ENCODE measurements around the gene HOXB4. TPM values are rescaled to one million over a fixed set of nuclear protein-coding genes. Genes with fewer than 3 reads are reported as not detected.

Gene HOXB4
- total RNA-seq, 1 experiment from 2014 or later, result 2.0 TPM

DNA sequence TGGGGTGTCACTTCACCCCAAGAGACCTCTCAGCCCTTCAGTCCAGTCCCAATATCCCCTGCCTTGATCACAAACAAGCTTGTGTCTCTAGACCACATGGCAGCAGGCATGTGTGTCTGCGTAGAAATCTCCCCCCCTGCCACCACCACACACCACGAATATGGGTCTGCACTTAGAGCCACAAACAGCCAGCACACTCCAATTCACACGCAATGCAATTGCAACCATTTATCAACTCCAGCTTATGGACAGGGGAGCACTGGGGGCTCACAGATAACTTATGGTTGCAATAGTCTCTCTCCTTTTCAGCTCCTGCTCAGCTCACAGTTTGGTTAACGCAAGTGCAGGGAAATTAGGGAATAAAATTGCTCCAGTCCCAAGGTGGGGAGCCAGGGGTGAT, 45.4 kb upstream of the HOXB4 start:
- ChIA-PET POLR2A (ENCODE audit: unreplicated experiment) (no interaction called here), CTCF (interaction anchor here (0.6 kb wide), 1 partner anchor 33 kb away, joined by 3 read pairs; no protein-coding TSS in a partner anchor)
- no peak overlapping the region for H3K4me2 ChIP-seq
- DNase-seq, result no peak
- no peak overlapping the region for H3K27ac ChIP-seq
- H3K27me3 ChIP-seq (ENCODE audit: insufficient read depth, low read depth), result peaks cover 5% of the 10 kb centered on the region; the same call in 1 of the 2 replicates
- peaks cover 13% of the 10 kb centered on the region; the same call in 1 of the 2 replicates for H3F3A ChIP-seq (ENCODE audit: insufficient read depth, low read depth)
- H3K9me3 ChIP-seq (ENCODE audit: insufficient read depth, low read depth), result no peaks in the 10 kb centered on the region
- no peak overlapping the region for H2AFZ ChIP-seq
- H3K79me2 ChIP-seq (ENCODE audit: low read depth), result no peaks in the 10 kb centered on the region
- no peaks in the 10 kb centered on the region for H3K9me2 ChIP-seq (ENCODE audit: insufficient read depth)
- peaks cover 8% of the 10 kb centered on the region; the same call in 1 of the 2 replicates for H3K4me1 ChIP-seq (replicated peaks; ENCODE audit: insufficient read depth)
- TF ChIP-seq CTCF (conservative IDR thresholded peaks at IDR 0.05) (no peak), EZH2 (IDR thresholded peaks at IDR 0.05; ENCODE audit: low read depth) (no peak)
- H3K36me3 ChIP-seq (ENCODE audit: low read depth), result no peaks in the 10 kb centered on the region
- no peaks in the 10 kb centered on the region; the same call in 1 of the 2 replicates for H4K20me1 ChIP-seq (ENCODE audit: insufficient read depth)
- H3K4me3 ChIP-seq, result no peak overlapping the region
- BruUV-seq (replicated peaks), result no TSS peak
- intact Hi-C loops (cut with micrococcal nuclease; ENCODE audit: unreplicated experiment), result no loop called here

- Histone ChIP-seq H3K4me2 (no peak overlapping the region), H3K36me3 (ENCODE audit: low read depth) (no peaks in the 10 kb centered on the region), H3K4me1 (replicated peaks; ENCODE audit: insufficient read depth) (peaks cover 8% of the 10 kb centered on the region; the same call in 1 of the 2 replicates), H3K9me3 (ENCODE audit: insufficient read depth, low read depth) (no peaks in the 10 kb centered on the region), H3K27me3 (ENCODE audit: insufficient read depth, low read depth) (no peaks in the 10 kb centered on the region), H3K4me3 (no peak overlapping the region), H3K27ac (no peak overlapping the region), H4K20me1 (ENCODE audit: insufficient read depth) (no peaks in the 10 kb centered on the region; the same call in 1 of the 2 replicates), H2AFZ (no peak overlapping the region), H3F3A (ENCODE audit: insufficient read depth, low read depth) (peaks cover 13% of the 10 kb centered on the region; the same call in 1 of the 2 replicates), H3K9me2 (ENCODE audit: insufficient read depth) (no peaks in the 10 kb centered on the region), H3K79me2 (ENCODE audit: low read depth) (no peaks in the 10 kb centered on the region)
- BruUV-seq (replicated peaks), result no TSS peak
- TF ChIP-seq EZH2 (IDR thresholded peaks at IDR 0.05; ENCODE audit: low read depth) (no peak), CTCF (conservative IDR thresholded peaks at IDR 0.05) (no peak)
- intact Hi-C loops (cut with micrococcal nuclease; ENCODE audit: unreplicated experiment), result no loop called here
- no peak for DNase-seq
- ChIA-PET POLR2A (ENCODE audit: unreplicated experiment) (no interaction called here), CTCF (interaction anchor here (0.6 kb wide), 1 partner anchor 32 kb away, joined by 3 read pairs; no protein-coding TSS in a partner anchor)
Measured at GRCh38 chr17:48622857-48623256, 44.7 kb upstream of the HOXB4 start.

DNA sequence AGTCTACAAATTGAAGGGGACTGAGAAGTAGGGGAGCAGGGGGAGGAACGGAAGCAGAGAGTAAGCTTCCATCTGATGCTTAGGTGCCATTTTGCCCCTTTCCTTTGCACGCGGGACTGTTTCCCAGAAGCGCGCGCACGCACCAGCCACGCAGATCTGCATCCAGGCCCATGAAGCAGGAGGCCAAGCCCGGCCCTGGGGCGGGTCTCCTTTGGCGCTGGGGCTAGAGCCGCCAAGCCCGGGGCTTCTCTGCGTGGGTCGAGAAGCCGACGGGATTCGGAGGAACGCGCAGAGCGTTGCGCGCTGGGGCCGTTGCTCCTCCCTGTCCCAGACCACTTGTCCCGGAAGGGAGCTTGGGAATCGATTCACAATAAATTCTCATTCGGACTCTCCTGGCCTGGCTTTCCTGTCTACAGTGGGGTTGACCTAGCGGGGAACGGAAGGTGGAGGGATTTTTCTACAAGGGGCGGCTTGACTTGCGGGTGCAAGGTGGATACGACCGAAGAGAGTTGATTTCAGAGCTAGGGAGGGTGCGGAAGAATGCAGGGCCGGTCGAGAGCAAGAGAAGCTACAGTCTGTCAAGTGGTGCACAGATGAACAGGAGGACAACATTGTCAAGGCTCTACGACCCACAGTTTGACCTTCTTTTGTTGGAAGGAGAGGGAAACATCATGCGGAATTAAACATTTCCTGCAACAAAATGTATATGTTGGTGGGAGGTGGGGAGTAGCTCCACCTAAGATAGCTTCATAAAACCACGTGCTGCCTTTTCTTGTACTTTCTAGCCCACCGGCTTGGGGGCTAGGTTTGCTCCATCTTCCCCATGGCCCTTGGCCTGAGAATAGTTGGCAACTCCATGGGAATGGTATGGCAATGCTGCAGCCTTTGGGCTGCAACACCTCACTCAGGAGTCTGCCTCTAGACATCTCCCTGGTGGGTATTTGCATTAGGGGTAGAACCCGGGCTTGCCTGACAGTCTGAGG, 43.6 kb upstream of the HOXB4 start:
- Histone ChIP-seq H4K20me1 (ENCODE audit: insufficient read depth) (no peaks in the 10 kb centered on the region; the same call in 1 of the 2 replicates), H3F3A (ENCODE audit: insufficient read depth, low read depth) (peaks cover 13% of the 10 kb centered on the region; the same call in 1 of the 2 replicates), H3K4me1 (replicated peaks; ENCODE audit: insufficient read depth) (peaks cover 4% of the 10 kb centered on the region; the same call in 1 of the 2 replicates), H3K4me3 (no peak overlapping the region), H3K9me2 (ENCODE audit: insufficient read depth) (no peaks in the 10 kb centered on the region), H3K27me3 (ENCODE audit: insufficient read depth, low read depth) (no peaks in the 10 kb centered on the region), H3K79me2 (ENCODE audit: low read depth) (no peaks in the 10 kb centered on the region), H3K27ac (no peak overlapping the region), H3K4me2 (no peak overlapping the region), H2AFZ (no peak overlapping the region), H3K36me3 (ENCODE audit: low read depth) (no peaks in the 10 kb centered on the region), H3K9me3 (ENCODE audit: insufficient read depth, low read depth) (no peaks in the 10 kb centered on the region)
- TF ChIP-seq CTCF (conservative IDR thresholded peaks at IDR 0.05) (no peak), EZH2 (IDR thresholded peaks at IDR 0.05; ENCODE audit: low read depth) (no peak)
- ChIA-PET CTCF (interaction anchor here (0.5 to 0.8 kb wide), 2 partner anchors 270 to 404 kb away, joined by 6 to 11 read pairs; no protein-coding TSS in a partner anchor), POLR2A (ENCODE audit: unreplicated experiment) (no interaction called here)
- no TSS peak for BruUV-seq (replicated peaks)
- no peak for DNase-seq
- intact Hi-C loops (cut with micrococcal nuclease; ENCODE audit: unreplicated experiment), result no loop called here

All from PC-9 (cell line).